CD4-positive, alpha-beta T cell treated with Interleukin-4 for 4 hours (primary cell): ENCODE results near the gene WNK3.

Experiments used
- DNase-seq: peaks from one replicate; pipeline ENCODE4 v3.0.0-alpha.2; 2020

Gene WNK3

GRCh38 chrX:54237014-54237413 is 120.8 kb downstream of the WNK3 start:
- no peak for DNase-seq

GRCh38 chrX:54230435-54231148 is 127.3 kb downstream of the WNK3 start:
- DNase-seq, result no peak

- DNase-seq, result no peak
These were observed 134.3 kb downstream of the WNK3 start for GRCh38 chrX:54223581-54223980.

- DNase-seq, result no peak
These were observed 144.2 kb downstream of the WNK3 start for GRCh38 chrX:54213603-54214002.

GRCh38 chrX:54208531-54208930 is 149.3 kb downstream of the WNK3 start:
- DNase-seq, result no peak

GRCh38 chrX:54198262-54198661 is 159.6 kb downstream of the WNK3 start:
- no peak for DNase-seq

GRCh38 chrX:54194982-54195588 is 162.8 kb downstream of the WNK3 start:
- DNase-seq, result no peak

GRCh38 chrX:54193085-54193821 is 164.6 kb downstream of the WNK3 start:
- no peak for DNase-seq

GRCh38 chrX:54184474-54184873 is 173.4 kb downstream of the WNK3 start:
- no peak for DNase-seq

GRCh38 chrX:54182864-54183613 is 174.8 kb downstream of the WNK3 start, which contains the start of gene FAM120C:
FAM120C (minus strand) TSS chrX:54183254; CDS start chrX:54183198, 56 bp downstream.
- DNase-seq, result peak; percentile 63

GRCh38 chrX:54182194-54182863 is 175.5 kb downstream of the WNK3 start:
- peak; percentile 60 for DNase-seq

GRCh38 chrX:54181202-54181953 is 176.5 kb downstream of the WNK3 start:
- DNase-seq, result no peak

GRCh38 chrX:54180403-54180802 is 177.4 kb downstream of the WNK3 start:
- no peak for DNase-seq

GRCh38 chrX:54178100-54178940 is 179.5 kb downstream of the WNK3 start:
- no peak for DNase-seq

GRCh38 chrX:54177306-54177705 is 180.5 kb downstream of the WNK3 start:
- no peak for DNase-seq

- no peak for DNase-seq
These were observed 184.1 kb downstream of the WNK3 start for GRCh38 chrX:54173791-54174190.

GRCh38 chrX:54172455-54172854 is 185.4 kb downstream of the WNK3 start:
- DNase-seq, result no peak

GRCh38 chrX:54171527-54172250 is 186.2 kb downstream of the WNK3 start:
- DNase-seq, result no peak

GRCh38 chrX:54171091-54171490 is 186.8 kb downstream of the WNK3 start:
- no peak for DNase-seq

- no peak for DNase-seq
These were observed 190.9 kb downstream of the WNK3 start for GRCh38 chrX:54166915-54167314.
